K562 (cell line): ENCODE results near the gene QKI. TPM values are rescaled to one million over a fixed set of nuclear protein-coding genes. Genes with fewer than 3 reads are reported as not detected.

Experiments
- ATAC-seq: fragments of 200-7000 bp; cut with Tn5 transposase; 3 replicates; pipeline ENCODE4 v1.9.1; 2020; ENCODE audit warnings: moderate library complexity
- BruUV-seq: library from RNA; stranded (reverse); fragments of 400-500 nt; replicated peaks from 2 replicates; lab custom pipeline; 2021; lab: Mats Ljungman, UMichigan
- CTCF ChIA-PET: fragments of 300-600 bp; formaldehyde crosslinking; extraction: SDS; loops from one replicate; lab custom pipeline; 2021; ENCODE audit warnings: low intra/inter-chr PET ratio; lab: Yijun Ruan, JAX
- POLR2A ChIA-PET: fragments of 300-600, 350-650 bp; sonication (Branson Sonifier 250); formaldehyde crosslinking; extraction: SDS; loops from one replicate; lab custom pipeline; 2021; ENCODE audit warnings: antibody characterized with exemption, inconsistent platforms; lab: Yijun Ruan, JAX
- DNase-seq, 4 experiments: peaks; one replicate each; pipeline versions ENCODE4 v3.0.0 to v3.0.0-alpha.2; 2011 to 2018; ENCODE audit warnings: low spot score in 3 of 4, mixed read lengths in 3 of 4; ENCODE audit errors: extremely low read depth in 1 of 4
- FAIRE-seq: peaks from 2 replicates; lab custom pipeline; 2011; peaks lifted over from hg19 to GRCh38; lab: Jason Lieb, UNC
- H2AFZ ChIP-seq: 2 replicates; pipeline ENCODE4 v1.6.0; 2011; ENCODE audit warnings: low read depth, low read length, control low read depth, inconsistent platforms
- H3K27ac ChIP-seq: fragments of 200-600 bp; 3 replicates; pipeline ENCODE4 v1.8.0; 2011; ENCODE audit warnings: low read depth, mild to moderate bottlenecking, control low read depth, inconsistent platforms, low read length, moderate library complexity, mixed read lengths; ENCODE audit errors: extremely low read depth
- H3K27me3 ChIP-seq, 2 experiments: fragments of 300-600 bp in 1 of 2; 2 replicates in 1 of 2; 3 replicates in 1 of 2; pipeline versions ENCODE4 v1.6.0 to v1.8.0; 2011; ENCODE audit warnings: inconsistent platforms in 2 of 2, low read length in 2 of 2, mild to moderate bottlenecking in 1 of 2, mixed read lengths in 1 of 2, moderate library complexity in 1 of 2; ENCODE audit not compliant: control insufficient read depth in 2 of 2, insufficient read depth in 2 of 2
- H3K36me3 ChIP-seq: fragments of 300-600 bp; 3 replicates; pipeline ENCODE4 v1.8.0; 2011; ENCODE audit warnings: mild to moderate bottlenecking, low read length, inconsistent platforms; ENCODE audit not compliant: control insufficient read depth, insufficient read depth
- H3K4me1 ChIP-seq, 2 experiments: fragments of 200-600 bp in 1 of 2; replicated peaks in 1 of 2; 2 replicates in 1 of 2; 3 replicates in 1 of 2; pipeline versions ENCODE4 v1.5.1 to v1.8.0; 2011; ENCODE audit warnings: inconsistent platforms in 2 of 2, low read length in 2 of 2, mild to moderate bottlenecking in 1 of 2, mixed read lengths in 1 of 2, moderate library complexity in 1 of 2; ENCODE audit not compliant: control insufficient read depth in 2 of 2, insufficient read depth in 2 of 2
- H3K4me2 ChIP-seq: 2 replicates; pipeline ENCODE4 v1.6.1; 2011; ENCODE audit warnings: low read length, control low read depth, inconsistent platforms, mixed read lengths; ENCODE audit not compliant: insufficient read depth
- H3K4me3 ChIP-seq: fragments of 200-600 bp; sonication (generic), shearing (Covaris generic); 2 replicates; pipeline ENCODE4 v1.5.1; 2016; ENCODE audit warnings: control low read depth, inconsistent platforms
- H3K79me2 ChIP-seq: fragments of 200-600 bp; 3 replicates; pipeline ENCODE4 v1.8.0; 2011; ENCODE audit warnings: low read length, inconsistent platforms; ENCODE audit not compliant: control insufficient read depth, insufficient read depth
- H3K9ac ChIP-seq, 2 experiments: 2 replicates each; pipeline versions ENCODE4 v1.6.0 to v1.6.1; 2011; ENCODE audit warnings: low read depth in 2 of 2, low read length in 2 of 2, control low read depth in 1 of 2, inconsistent platforms in 1 of 2, mild to moderate bottlenecking in 1 of 2, mixed read lengths in 1 of 2; ENCODE audit not compliant: insufficient read depth in 1 of 2
- H3K9me1 ChIP-seq: one replicate; pipeline ENCODE4 v1.6.0; 2011; ENCODE audit warnings: inconsistent platforms, mild to moderate bottlenecking, low read length, moderate library complexity; ENCODE audit not compliant: control insufficient read depth, insufficient read depth
- H3K9me3 ChIP-seq: replicated peaks from 2 replicates; pipeline ENCODE4 v1.5.1; 2011; ENCODE audit warnings: low read depth, low read length, inconsistent platforms; ENCODE audit not compliant: control insufficient read depth, insufficient read depth
- H4K20me1 ChIP-seq: replicated peaks from 2 replicates; pipeline ENCODE4 v1.6.1; 2011; ENCODE audit warnings: low read length, inconsistent platforms, mixed read lengths; ENCODE audit not compliant: control insufficient read depth, insufficient read depth
- BCOR ChIP-seq: fragments of 450-650 bp; IDR thresholded peaks from 2 replicates; pipeline ENCODE4 v1.6.1; 2016
- C11orf30 ChIP-seq: fragments of 450-650 bp; IDR thresholded peaks from 2 replicates; pipeline ENCODE4 v1.6.1; 2016; ENCODE audit warnings: low read depth, mild to moderate bottlenecking
- CBX3 ChIP-seq, 2 experiments: IDR thresholded peaks; 1 replicate in 1 of 2; 2 replicates in 1 of 2; pipeline ENCODE4 v1.6.1; 2012; ENCODE audit warnings: inconsistent platforms in 2 of 2, low read length in 2 of 2, borderline replicate concordance in 1 of 2, control low read depth in 1 of 2
- CC2D1A ChIP-seq: fragments of 450-650 bp; IDR thresholded peaks from 2 replicates; pipeline ENCODE4 v1.6.1; 2017; ENCODE audit warnings: mild to moderate bottlenecking
- PTBP1 ChIP-seq: fragments of 200-400 bp; formaldehyde crosslinking; IDR thresholded peaks from 2 replicates; pipeline ENCODE4 v1.6.1; 2017; ENCODE audit warnings: low read depth, low read length
- RBM25 ChIP-seq: fragments of 200-400 bp; formaldehyde crosslinking; IDR thresholded peaks from 2 replicates; pipeline ENCODE4 v1.6.1; 2018; ENCODE audit warnings: low read length, low read depth, moderate library complexity; ENCODE audit not compliant: severe bottlenecking
- ZNF384 ChIP-seq: IDR thresholded peaks from 2 replicates; pipeline ENCODE4 v1.6.1; 2012; ENCODE audit warnings: low read depth, low read length, improper control_type of control experiment
- ZNF668 ChIP-seq: fragments of 250-450 bp; sonication (Bioruptor Pico); IDR thresholded peaks from 2 replicates; pipeline ENCODE4 v1.8.0; 2022; ENCODE audit warnings: mild to moderate bottlenecking, inconsistent platforms
- ZNF699 ChIP-seq: fragments of 250-450 bp; sonication (Bioruptor Pico); IDR thresholded peaks from 2 replicates; pipeline ENCODE4 v1.8.0; 2021; ENCODE audit warnings: mild to moderate bottlenecking, moderate library complexity; ENCODE audit not compliant: insufficient replicate concordance
- WGBS: fragments of 100-300 bp; shearing (Covaris generic); methylation state at CpG from one replicate; pipeline ENCODE4 v1.1.6; 2016; ENCODE audit warnings: low coverage, mixed read lengths; ENCODE audit not compliant: insufficient coverage; ENCODE audit errors: missing lambda C conversion rate; 5-methylcytosine and 5-hydroxymethylcytosine counted together
- in situ Hi-C: fragments of 300-500 bp; cut with MboI; formaldehyde crosslinking; loops from 4 replicates; pipeline ENCODE4 v1.15.0; 2018; ENCODE audit warnings: inconsistent platforms, mixed read lengths
- intact Hi-C: fragments of 100-400 bp; cut with micrococcal nuclease; formaldehyde crosslinking; loops from 2 replicates; pipeline ENCODE4 v1.14.2; 2022
- polyA plus RNA-seq, 8 experiments: library from polyadenylated mRNA; depleted of rRNA in 4 of 8; stranded (reverse) in 5 of 8; unstranded in 3 of 8; fragments of >200 nt; fragmentation: Nextera tagmentation in 2 of 8; fragmentation: Illumina TruSeq in 1 of 8; extraction: Ambion mirVana in 2 of 8; extraction: Trizol in 1 of 8; gene quantifications; 2 replicates each; pipeline versions ENCODE4 v1.2.1 to v1.2.3, GENCODE V29; 2011 to 2014; ENCODE audit warnings: inconsistent platforms in 1 of 8, missing spikeins in 1 of 8
- total RNA-seq, 7 experiments: library from RNA; depleted of rRNA in 6 of 7; stranded (reverse); fragments of >200 nt in 6 of 7; fragmentation: Illumina TruSeq in 2 of 7; extraction: Trizol in 2 of 7; gene quantifications; 2 replicates each; pipeline versions ENCODE4 v1.2.1 to v1.2.3, GENCODE V29; 2011 to 2021; ENCODE audit warnings: low replicate concordance in 1 of 7
- TF ChIP-seq, protein P1 (sequence below): fragments of 450-650 bp; IDR thresholded peaks from 2 replicates; pipeline ENCODE4 v1.6.1; 2018; ENCODE audit not compliant: partially characterized antibody
- TF ChIP-seq, protein P2 (sequence below), 3 experiments: IDR thresholded peaks in 2 of 3; conservative IDR thresholded peaks in 1 of 3; 2 replicates each; pipeline ENCODE4 v1.5.1; 2011 to 2012; ENCODE audit warnings: low read length in 3 of 3, mild to moderate bottlenecking in 3 of 3, control low read depth in 2 of 3, improper control_type of control experiment in 1 of 3, inconsistent platforms in 1 of 3, low read depth in 1 of 3, mixed read lengths in 1 of 3, moderate library complexity in 1 of 3; ENCODE audit not compliant: insufficient read depth in 2 of 3
- TF ChIP-seq, protein P3 (sequence below): fragments of 450-650 bp; IDR thresholded peaks from 2 replicates; pipeline ENCODE4 v1.6.1; 2016; ENCODE audit warnings: mild to moderate bottlenecking
- TF ChIP-seq, protein P4 (sequence below): fragments of 250-450 bp; sonication (Bioruptor Pico); IDR thresholded peaks from 2 replicates; pipeline ENCODE4 v1.6.1; 2021; ENCODE audit warnings: mild to moderate bottlenecking

QKI gene
- total and polyA plus RNA-seq, 9 of the 15 experiments (the other 6 are each of a cell fraction or from before 2014, with no cell fraction given) = 20.4 to 215 (median 123) TPM

DNA sequence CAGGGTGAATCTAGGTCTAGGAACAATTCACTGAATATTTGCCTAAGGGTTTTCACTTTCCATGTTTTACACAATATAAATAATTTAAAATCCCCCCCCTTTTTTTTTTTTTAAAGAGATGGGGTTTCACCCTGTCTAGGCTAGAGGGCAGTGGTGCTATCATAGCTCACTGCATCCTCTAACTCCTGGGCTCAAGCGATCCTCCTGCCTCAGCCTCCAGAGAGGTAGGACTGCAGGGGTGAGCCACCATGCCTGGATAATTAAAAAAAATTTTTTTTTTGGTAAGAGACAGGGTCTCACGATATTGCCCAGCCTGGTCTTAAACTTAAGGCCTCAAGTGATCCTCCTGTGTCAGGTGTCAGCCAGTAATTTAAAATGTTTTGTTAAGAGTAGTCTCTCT lies 17.8 kb downstream of the QKI start:
- peaks cover 98% of the 10 kb centered on the region for H3K79me2 ChIP-seq
- no peaks in the 10 kb centered on the region for H3K9me3 ChIP-seq
- ChIA-PET CTCF (no interaction called here), POLR2A (no interaction called here)
- H2AFZ ChIP-seq = no peak overlapping the region
- intact Hi-C loops (no loop called here), in situ Hi-C loops (loop anchor here (5.0 kb wide), 1 partner anchor 525 kb away; no protein-coding TSS in a partner anchor)
- H3K4me1 ChIP-seq = peaks cover 0 to 4% of the 10 kb centered on the region in 2 experiments; a peak in 1 of 5 replicates
- DNase-seq (no peak), ATAC-seq (peak; percentile 44; the same call in 2 of the 3 replicates), FAIRE-seq (no peak)
- no TSS peak for BruUV-seq
- no peak overlapping the region for H3K4me2 ChIP-seq
- 82% methylated on average over 2 of the region's 2 CpGs for WGBS
- no peak overlapping the region for H3K4me3 ChIP-seq
- no peaks in the 10 kb centered on the region for H3K9me1 ChIP-seq
- H3K9ac ChIP-seq = no peak overlapping the region
- H4K20me1 ChIP-seq = peaks cover 37% of the 10 kb centered on the region
- no peak overlapping the region for H3K27ac ChIP-seq
- H3K36me3 ChIP-seq = no peaks in the 10 kb centered on the region
- no peaks in the 10 kb centered on the region for H3K27me3 ChIP-seq
- TF ChIP-seq ZNF668 = no peak
- no peak for TF ChIP-seq C11orf30
- TF ChIP-seq, protein P1, sequence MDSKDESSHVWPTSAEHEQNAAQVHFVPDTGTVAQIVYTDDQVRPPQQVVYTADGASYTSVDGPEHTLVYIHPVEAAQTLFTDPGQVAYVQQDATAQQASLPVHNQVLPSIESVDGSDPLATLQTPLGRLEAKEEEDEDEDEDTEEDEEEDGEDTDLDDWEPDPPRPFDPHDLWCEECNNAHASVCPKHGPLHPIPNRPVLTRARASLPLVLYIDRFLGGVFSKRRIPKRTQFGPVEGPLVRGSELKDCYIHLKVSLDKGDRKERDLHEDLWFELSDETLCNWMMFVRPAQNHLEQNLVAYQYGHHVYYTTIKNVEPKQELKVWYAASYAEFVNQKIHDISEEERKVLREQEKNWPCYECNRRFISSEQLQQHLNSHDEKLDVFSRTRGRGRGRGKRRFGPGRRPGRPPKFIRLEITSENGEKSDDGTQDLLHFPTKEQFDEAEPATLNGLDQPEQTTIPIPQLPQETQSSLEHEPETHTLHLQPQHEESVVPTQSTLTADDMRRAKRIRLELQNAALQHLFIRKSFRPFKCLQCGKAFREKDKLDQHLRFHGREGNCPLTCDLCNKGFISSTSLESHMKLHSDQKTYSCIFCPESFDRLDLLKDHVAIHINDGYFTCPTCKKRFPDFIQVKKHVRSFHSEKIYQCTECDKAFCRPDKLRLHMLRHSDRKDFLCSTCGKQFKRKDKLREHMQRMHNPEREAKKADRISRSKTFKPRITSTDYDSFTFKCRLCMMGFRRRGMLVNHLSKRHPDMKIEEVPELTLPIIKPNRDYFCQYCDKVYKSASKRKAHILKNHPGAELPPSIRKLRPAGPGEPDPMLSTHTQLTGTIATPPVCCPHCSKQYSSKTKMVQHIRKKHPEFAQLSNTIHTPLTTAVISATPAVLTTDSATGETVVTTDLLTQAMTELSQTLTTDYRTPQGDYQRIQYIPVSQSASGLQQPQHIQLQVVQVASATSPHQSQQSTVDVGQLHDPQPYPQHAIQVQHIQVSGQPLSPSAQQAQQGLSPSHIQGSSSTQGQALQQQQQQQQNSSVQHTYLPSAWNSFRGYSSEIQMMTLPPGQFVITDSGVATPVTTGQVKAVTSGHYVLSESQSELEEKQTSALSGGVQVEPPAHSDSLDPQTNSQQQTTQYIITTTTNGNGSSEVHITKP = no peak
- TF ChIP-seq BCOR = 0 out of 2 replicates have a peak, but pooled peaks have one; percentile 8
- no peak for TF ChIP-seq PTBP1
- TF ChIP-seq CBX3 (IDR thresholded peaks at IDR 0.05; ENCODE audit: borderline replicate concordance in 1 of 2, low read length in 2 of 2) = peak in 1 of 2 experiments; percentile 45; a peak in 1 of 3 replicates
- TF ChIP-seq ZNF384 = peak; percentile 58; the same call in 1 of the 2 replicates
- TF ChIP-seq RBM25 = peak; percentile 51
- TF ChIP-seq, protein P2, sequence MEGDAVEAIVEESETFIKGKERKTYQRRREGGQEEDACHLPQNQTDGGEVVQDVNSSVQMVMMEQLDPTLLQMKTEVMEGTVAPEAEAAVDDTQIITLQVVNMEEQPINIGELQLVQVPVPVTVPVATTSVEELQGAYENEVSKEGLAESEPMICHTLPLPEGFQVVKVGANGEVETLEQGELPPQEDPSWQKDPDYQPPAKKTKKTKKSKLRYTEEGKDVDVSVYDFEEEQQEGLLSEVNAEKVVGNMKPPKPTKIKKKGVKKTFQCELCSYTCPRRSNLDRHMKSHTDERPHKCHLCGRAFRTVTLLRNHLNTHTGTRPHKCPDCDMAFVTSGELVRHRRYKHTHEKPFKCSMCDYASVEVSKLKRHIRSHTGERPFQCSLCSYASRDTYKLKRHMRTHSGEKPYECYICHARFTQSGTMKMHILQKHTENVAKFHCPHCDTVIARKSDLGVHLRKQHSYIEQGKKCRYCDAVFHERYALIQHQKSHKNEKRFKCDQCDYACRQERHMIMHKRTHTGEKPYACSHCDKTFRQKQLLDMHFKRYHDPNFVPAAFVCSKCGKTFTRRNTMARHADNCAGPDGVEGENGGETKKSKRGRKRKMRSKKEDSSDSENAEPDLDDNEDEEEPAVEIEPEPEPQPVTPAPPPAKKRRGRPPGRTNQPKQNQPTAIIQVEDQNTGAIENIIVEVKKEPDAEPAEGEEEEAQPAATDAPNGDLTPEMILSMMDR (IDR thresholded peaks at IDR 0.05 in 2 of 3, conservative IDR thresholded peaks at IDR 0.05 in 1 of 3; ENCODE audit: insufficient read depth in 2 of 3, low read depth in 1 of 3, low read length in 3 of 3) = peak in 1 of 3 experiments; percentile 13; a peak in 1 of 6 replicates
- TF ChIP-seq ZNF699 (CRISPR knock-in tag) = no peak
- peak; percentile 32; the same call in 1 of the 2 replicates for TF ChIP-seq CC2D1A
- TF ChIP-seq, protein P3, sequence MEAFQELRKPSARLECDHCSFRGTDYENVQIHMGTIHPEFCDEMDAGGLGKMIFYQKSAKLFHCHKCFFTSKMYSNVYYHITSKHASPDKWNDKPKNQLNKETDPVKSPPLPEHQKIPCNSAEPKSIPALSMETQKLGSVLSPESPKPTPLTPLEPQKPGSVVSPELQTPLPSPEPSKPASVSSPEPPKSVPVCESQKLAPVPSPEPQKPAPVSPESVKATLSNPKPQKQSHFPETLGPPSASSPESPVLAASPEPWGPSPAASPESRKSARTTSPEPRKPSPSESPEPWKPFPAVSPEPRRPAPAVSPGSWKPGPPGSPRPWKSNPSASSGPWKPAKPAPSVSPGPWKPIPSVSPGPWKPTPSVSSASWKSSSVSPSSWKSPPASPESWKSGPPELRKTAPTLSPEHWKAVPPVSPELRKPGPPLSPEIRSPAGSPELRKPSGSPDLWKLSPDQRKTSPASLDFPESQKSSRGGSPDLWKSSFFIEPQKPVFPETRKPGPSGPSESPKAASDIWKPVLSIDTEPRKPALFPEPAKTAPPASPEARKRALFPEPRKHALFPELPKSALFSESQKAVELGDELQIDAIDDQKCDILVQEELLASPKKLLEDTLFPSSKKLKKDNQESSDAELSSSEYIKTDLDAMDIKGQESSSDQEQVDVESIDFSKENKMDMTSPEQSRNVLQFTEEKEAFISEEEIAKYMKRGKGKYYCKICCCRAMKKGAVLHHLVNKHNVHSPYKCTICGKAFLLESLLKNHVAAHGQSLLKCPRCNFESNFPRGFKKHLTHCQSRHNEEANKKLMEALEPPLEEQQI = peak; percentile 77; the same call in 1 of the 2 replicates
- TF ChIP-seq, protein P4, sequence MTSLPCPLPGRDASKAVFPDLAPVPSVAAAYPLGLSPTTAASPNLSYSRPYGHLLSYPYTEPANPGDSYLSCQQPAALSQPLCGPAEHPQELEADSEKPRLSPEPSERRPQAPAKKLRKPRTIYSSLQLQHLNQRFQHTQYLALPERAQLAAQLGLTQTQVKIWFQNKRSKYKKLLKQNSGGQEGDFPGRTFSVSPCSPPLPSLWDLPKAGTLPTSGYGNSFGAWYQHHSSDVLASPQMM (CRISPR knock-in tag) = no peak
